LoVo (cell line): ENCODE measurements around the gene FADS1.

ENCODE experiments used
- DNase-seq: peaks from one replicate; pipeline ENCODE4 v3.0.0-alpha.2; 2016; ENCODE audit warnings: low spot score

The FADS1 gene

DNA sequence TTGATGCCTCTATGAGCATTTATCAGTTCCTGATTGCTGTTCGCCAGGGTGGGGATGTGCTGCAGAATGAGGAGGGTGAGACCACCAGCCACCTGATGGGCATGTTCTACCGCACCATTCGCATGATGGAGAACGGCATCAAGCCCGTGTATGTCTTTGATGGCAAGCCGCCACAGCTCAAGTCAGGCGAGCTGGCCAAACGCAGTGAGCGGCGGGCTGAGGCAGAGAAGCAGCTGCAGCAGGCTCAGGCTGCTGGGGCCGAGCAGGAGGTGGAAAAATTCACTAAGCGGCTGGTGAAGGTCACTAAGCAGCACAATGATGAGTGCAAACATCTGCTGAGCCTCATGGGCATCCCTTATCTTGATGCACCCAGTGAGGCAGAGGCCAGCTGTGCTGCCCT lies 21.3 kb downstream of the FADS1 start:
- DNase-seq: no peak

DNA sequence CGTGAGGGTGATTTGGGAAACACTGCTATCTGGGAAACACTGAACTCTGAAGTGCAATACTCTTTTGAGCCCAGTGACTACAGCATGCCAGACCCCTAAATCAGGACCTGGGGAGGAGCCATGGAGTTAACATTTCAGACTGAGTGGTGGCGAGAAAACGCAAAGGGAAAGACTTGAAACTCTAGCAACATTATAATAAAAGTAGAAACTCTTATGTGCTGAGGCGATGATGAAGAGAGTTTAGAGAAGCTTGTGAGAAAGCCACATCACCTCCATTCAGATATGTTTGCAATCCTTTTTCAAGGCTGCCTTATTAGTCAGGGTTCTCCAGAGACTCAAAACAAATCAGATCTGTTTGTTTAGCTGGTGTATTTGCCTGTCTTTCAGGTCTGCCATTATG lies 22.2 kb downstream of the FADS1 start:
- DNase-seq: no peak

DNA sequence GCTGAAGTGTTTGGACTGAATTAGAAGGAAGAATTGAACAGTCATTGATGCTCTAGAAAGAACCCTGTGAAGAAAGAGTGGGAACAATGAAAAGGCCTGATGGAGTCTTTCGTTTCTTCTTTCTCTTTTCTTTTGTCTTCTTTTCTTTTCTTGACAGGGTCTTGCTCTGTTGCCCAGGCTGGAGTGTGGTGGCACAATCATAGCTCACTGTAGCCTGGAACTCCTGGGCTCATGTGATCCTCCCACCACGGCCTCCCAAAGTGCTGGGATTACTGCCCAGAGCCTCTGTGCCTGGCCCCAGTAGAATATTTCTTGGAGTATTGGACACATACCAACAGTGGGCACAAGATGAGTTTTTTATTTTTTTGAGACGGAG lies 23.0 kb downstream of the FADS1 start:
- no peak for DNase-seq

GRCh38 chr11:61793083-61793828 lies 23.5 kb downstream of the FADS1 start:
- no peak for DNase-seq

GRCh38 chr11:61792310-61793082 lies 24.3 kb downstream of the FADS1 start, which contains the start of the genes FEN1 and TMEM258:
Gene FEN1, plus strand, starts transcription at chr11:61792911. Its CDS starts 2,451 bp downstream, at chr11:61795362.
Gene TMEM258, minus strand, starts transcription at chr11:61792599. Its CDS starts 41 bp downstream, at chr11:61792558.
- DNase-seq: peak; percentile 92

DNA sequence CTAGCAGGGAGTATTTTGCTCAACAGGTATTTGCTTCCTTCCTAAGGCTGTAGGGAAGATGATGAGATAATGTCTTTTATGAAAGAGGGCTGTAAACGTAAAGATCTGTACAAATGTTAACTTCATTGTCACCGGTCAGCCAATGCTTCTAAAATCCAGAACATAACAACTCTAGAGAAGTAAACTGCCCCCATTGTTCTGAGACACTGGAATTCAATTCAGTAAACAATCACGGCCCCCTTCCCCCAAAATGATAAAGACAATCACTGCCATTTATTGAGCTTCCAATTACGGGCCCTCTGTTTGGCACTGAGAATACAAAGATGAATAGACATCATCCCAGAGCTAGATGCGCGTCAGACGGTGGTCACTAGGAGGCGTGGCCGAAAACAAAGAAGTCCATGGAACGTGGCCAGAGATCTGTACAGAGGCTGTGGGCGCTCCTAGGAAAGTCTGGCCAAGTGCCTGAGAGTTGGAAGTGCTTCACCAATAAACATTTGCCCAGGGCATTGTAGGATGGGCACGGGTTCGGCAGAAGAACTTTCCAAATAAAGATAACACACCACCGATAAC lies 25.0 kb downstream of the FADS1 start:
- peak; percentile 90 for DNase-seq

DNA sequence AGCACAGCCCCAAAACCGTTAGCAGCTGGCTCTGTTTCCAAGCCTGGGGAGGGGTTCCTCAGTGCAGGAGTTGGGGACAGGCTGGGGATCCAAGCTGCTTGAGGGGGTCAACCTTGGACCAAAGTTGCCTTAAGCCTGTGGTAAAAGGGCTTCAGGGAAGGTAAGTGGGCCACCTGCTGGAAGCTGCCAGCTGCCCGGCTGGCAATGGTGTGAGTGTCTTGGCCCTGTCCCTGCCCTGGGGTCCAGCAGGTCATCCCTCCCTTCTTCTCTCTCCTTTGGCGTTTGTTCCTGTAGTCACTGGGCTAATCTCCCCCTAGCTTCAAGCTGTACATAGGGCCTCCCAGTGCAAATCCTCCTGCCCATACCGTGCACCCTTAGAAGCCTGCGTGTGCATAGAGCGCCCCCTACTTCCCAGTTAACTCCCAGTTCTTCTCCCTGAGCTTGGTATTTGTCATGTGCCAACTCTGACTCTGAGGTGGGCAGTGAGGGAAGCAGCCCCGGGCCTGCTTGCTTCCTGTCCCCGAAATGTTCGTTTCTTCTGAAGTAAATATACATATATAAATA lies 28.8 kb downstream of the FADS1 start:
- peak; percentile 40 for DNase-seq

DNA sequence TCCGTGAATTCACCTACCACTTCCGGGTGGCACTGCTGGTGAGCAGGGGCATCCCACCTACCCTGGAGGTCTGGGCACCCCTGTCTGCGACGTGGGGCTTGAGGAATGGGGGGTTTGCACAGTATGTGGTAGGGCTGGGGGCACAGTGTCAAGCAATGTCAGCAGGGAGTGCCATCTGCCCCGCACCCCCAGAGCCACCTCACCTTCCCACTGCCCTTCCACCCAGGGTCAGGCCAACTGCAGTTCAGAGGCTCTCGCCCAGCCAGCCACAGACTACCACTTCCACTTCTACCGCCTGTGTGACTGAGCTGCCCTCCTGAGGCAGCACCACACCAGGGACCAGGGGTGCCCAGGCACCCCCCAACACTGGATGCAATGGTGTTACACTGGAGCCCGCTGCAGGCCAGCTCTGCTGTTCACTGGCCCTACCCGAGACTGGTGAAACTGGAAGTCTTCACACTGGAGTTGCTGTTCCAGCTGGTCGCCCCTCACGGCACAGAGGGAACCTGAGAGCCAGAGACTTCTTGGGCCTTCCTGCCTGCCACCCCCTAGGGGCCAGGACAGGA lies 30.9 kb downstream of the FADS1 start:
- DNase-seq: no peak

DNA sequence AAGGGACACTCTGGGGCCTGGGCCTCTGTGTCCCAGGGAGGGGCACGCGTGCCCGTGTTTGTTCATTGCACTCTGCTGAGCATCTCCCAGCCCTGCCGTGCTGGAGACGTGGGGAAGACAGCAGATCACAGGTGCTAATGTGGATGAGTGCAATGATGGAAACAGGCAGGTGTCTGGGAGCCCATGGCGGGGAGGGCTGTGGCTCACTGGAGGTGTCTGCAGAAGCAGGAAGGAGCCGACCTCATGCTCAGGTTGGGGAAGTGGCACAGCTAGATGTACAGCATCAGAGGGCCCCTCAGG lies 32.3 kb downstream of the FADS1 start:
- no peak for DNase-seq

- DNase-seq: no peak
These were observed 32.9 kb downstream of the FADS1 start for GRCh38 chr11:61783717-61784505.

- DNase-seq: no peak
These were observed 34.0 kb downstream of the FADS1 start for GRCh38 chr11:61782841-61783240.

DNA sequence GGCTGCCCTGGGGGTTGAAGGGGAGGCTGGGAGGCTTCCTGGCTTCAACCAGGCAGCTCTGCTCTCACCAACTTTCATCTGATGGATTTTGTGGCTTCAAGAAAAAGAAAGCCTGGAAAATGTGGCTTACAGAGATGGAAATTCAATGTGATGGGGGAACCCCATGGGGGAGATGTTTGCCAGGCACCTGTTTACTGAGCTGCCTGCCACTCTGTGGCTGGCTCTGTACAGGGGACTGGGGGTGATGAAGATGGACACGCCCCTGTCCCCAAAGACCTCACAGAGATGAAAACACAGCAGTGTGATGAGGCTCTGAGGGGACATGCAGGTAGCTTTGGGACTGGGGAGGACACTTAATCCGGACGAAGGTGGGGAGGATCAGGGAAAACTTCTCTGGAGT lies 34.5 kb downstream of the FADS1 start:
- DNase-seq: no peak

DNA sequence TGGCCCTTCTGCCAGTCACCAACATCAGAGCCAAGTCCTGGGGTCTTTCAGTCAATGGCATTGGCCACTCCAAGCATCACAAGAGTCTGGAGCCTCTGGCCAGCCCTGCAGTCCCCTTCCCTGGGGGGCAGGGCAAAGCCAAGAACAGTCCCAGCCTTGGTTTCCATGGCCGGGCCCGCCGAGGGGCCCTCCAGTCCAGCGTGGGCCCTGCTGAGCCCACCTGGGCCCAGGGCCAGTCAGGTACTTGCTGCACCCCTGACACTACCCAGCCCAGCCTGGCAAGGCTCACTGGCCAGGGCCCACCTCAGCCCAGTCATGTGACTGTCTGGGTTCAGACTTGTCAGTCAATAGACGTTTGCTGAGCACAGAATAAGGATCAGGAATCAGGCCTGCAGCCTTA lies 35.2 kb downstream of the FADS1 start:
- no peak for DNase-seq

- DNase-seq: no peak
These were observed 36.1 kb downstream of the FADS1 start for GRCh38 chr11:61780581-61781162.

DNA sequence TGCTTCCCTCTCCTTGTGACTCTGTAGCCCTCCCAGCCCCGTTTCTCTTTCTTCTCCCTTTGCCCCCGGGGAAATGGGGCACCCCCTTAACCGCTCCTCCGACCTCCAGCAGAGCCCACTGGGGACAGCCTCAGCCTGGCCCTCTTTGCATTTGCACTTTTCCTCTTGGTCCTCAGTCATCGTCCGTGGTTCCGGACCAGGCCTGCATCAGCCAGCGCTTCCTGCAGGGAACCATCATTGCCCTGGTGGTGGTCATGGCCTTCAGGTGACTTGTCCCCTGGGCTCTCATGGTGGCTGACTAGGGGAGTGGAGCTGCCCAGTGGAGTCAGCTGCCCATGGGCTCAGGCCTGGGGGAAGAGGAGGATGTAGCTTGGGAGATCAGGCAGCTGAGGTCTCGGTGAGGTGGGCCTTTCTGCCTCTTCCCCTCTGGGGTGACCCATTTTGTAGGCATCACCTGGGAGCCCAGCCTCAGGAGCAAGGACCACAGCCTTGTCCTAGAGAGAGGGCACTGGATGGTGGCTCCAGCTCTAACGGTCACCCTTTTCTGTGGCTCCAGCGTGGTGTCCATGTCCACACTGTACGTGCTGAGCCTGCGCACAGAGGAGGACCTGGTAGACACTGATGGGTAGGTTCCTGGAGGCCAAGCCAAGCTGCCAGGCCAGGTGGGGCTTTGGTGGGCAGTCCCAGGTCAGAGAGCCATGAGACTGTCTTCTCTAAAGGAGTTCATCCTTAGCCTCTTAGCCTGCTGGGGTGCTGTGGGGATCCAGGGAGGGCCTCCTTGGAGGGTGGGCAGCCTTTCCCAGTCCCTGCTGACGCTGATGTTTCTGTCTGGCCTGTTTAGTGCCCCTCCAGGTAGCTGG lies 36.9 kb downstream of the FADS1 start:
- DNase-seq: no peak

DNA sequence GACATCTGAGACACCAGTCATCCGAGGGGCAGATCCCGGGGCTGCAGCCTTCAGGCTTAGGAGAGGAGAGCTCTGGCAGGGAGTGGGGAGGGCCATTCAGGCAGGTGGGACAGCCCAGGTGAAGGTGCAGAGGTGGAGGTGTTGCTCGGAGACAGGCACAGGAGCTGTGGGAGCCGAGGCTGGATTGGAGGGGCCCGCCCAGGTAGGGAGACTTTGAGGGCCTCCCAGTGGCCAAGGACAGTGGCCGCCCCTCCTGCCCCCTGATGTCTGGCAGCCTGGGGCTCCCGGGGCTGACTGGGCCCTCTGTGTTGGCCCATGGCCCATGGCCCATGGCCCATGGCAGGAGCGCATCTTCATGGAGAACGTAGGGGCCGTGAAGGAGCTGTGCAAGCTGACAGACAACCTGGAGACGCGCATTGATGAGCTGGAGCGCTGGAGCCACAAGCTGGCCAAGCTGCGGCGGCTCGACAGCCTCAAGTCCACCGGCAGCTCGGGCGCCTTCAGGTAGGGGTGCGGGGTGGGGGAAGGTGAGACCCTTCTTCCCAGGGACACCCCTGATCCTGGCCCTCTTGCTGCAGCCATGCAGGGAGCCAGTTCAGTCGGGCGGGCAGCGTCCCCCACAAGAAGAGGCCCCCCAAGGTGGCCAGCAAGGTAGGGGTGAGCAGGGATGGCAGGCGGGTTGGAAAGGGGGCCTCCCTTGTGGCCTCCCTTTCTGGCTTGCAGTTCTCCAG lies 37.7 kb downstream of the FADS1 start:
- DNase-seq: no peak

DNA sequence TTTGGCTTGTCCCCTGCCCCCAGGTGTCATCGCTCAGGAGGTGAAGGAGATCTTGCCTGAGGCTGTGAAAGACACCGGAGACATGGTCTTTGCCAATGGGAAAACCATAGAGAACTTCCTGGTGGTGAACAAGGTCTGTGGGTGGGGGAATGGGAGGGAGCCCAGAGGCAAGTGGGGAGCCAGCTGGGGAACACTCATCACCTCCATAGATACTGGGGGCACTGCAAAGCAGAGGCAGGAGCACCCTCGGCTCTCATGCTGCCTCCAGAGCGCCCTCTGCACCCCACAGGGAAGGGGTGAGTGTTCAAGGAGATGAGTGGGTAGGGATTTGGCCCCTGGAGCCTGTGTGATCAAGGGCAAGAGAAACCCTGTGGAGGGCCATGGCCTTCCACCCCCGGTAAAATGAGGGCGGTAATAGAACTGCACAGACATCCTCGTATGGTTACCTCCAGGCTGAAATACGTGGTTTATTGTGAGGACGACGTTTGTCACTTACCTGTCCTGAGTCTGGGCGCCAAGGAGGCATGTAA lies 38.4 kb downstream of the FADS1 start:
- no peak for DNase-seq

GRCh38 chr11:61777234-61778090 lies 39.3 kb downstream of the FADS1 start:
- DNase-seq: no peak
